H1 (cell line): ENCODE data around the gene PFDN5.

ENCODE experiments used
- BCL11A ChIP-seq, 2 experiments: IDR thresholded peaks; one replicate each; pipeline ENCODE4 v1.6.1; 2011; ENCODE audit warnings: low read depth in 2 of 2, low read length in 2 of 2, mild to moderate bottlenecking in 2 of 2
- BRCA1 ChIP-seq: IDR thresholded peaks from 2 replicates; pipeline ENCODE4 v1.6.1; 2012; ENCODE audit warnings: low read depth, low read length, improper control_type of control experiment
- CTCF ChIP-seq, 3 experiments: IDR thresholded peaks; 1 replicate in 2 of 3; 2 replicates in 1 of 3; pipeline versions ENCODE4 v1.5.1 to v1.6.1; 2011; ENCODE audit warnings: low read length in 3 of 3, mild to moderate bottlenecking in 3 of 3, inconsistent platforms in 2 of 3, low read depth in 1 of 3, moderate library complexity in 1 of 3; ENCODE audit not compliant: insufficient read depth in 1 of 3; ENCODE audit errors: control extremely low read depth in 1 of 3
- EP300 ChIP-seq, 2 experiments: IDR thresholded peaks; 1 replicate in 1 of 2; 2 replicates in 1 of 2; pipeline ENCODE4 v1.6.1; 2011 to 2012; ENCODE audit warnings: low read depth in 2 of 2, low read length in 2 of 2, mild to moderate bottlenecking in 2 of 2, borderline replicate concordance in 1 of 2, inconsistent platforms in 1 of 2, moderate library complexity in 1 of 2
- EZH2 ChIP-seq: fragments of 200-600 bp; sonication (generic); IDR thresholded peaks from 2 replicates; pipeline ENCODE4 v1.7.1; 2012; ENCODE audit warnings: low read depth, mild to moderate bottlenecking, moderate library complexity, low read length, inconsistent platforms; ENCODE audit not compliant: severe bottlenecking
- HDAC6 ChIP-seq: IDR thresholded peaks from one replicate; pipeline ENCODE4 v1.7.1; 2012; ENCODE audit warnings: low read depth, mild to moderate bottlenecking, inconsistent platforms, low read length, moderate library complexity
- MAX ChIP-seq: IDR thresholded peaks from 2 replicates; pipeline ENCODE4 v1.6.1; 2012; ENCODE audit warnings: inconsistent platforms
- POLR2AphosphoS5 ChIP-seq: IDR thresholded peaks from 2 replicates; pipeline ENCODE4 v1.6.1; 2011; ENCODE audit warnings: low read depth, low read length
- RFX5 ChIP-seq: IDR thresholded peaks from 2 replicates; pipeline ENCODE4 v1.6.1; 2011; ENCODE audit warnings: low read depth, low read length, improper control_type of control experiment, borderline replicate concordance
- SAP30 ChIP-seq: fragments of 300-600 bp; sonication (generic); IDR thresholded peaks from 2 replicates; pipeline ENCODE4 v1.7.1; 2012; ENCODE audit warnings: low read length, moderate library complexity, mild to moderate bottlenecking, inconsistent platforms; ENCODE audit not compliant: insufficient read depth, insufficient replicate concordance
- SIN3A ChIP-seq, 2 experiments: IDR thresholded peaks in 1 of 2; conservative IDR thresholded peaks in 1 of 2; 2 replicates each; pipeline ENCODE4 v1.6.1; 2011 to 2012; ENCODE audit warnings: low read length in 2 of 2, improper control_type of control experiment in 1 of 2, low read depth in 1 of 2, mild to moderate bottlenecking in 1 of 2
- SUZ12 ChIP-seq: fragments of 200-600 bp; sonication (generic); IDR thresholded peaks from 2 replicates; pipeline ENCODE4 v1.6.1; 2012; ENCODE audit warnings: mild to moderate bottlenecking, inconsistent platforms, low read length, moderate library complexity, mixed read lengths
- TAF1 ChIP-seq: IDR thresholded peaks from 2 replicates; pipeline ENCODE4 v1.6.1; 2011; ENCODE audit warnings: mild to moderate bottlenecking, low read depth, low read length
- TEAD4 ChIP-seq: IDR thresholded peaks from 2 replicates; pipeline ENCODE4 v1.6.1; 2012; ENCODE audit warnings: low read depth, low read length, inconsistent platforms, mixed read lengths

GRCh38 chr12:53327435-53328042, 32.2 kb downstream of the PFDN5 start:
- TF ChIP-seq POLR2AphosphoS5 (no peak), CTCF (IDR thresholded peaks at IDR 0.05; ENCODE audit: control extremely low read depth in 1 of 3, insufficient read depth in 1 of 3, low read depth in 1 of 3, low read length in 3 of 3) (no peak), MAX (no peak), EP300 (IDR thresholded peaks at IDR 0.05; ENCODE audit: borderline replicate concordance in 1 of 2, low read depth in 2 of 2, low read length in 2 of 2) (no peak), SAP30 (no peak), BCL11A (IDR thresholded peaks at IDR 0.05; ENCODE audit: low read depth in 2 of 2, low read length in 2 of 2) (no peak), SUZ12 (no peak), HDAC6 (no peak), BRCA1 (no peak), EZH2 (no peak), SIN3A (conservative IDR thresholded peaks at IDR 0.05 in 1 of 2, IDR thresholded peaks at IDR 0.05 in 1 of 2; ENCODE audit: low read depth in 1 of 2, low read length in 2 of 2) (no peak), RFX5 (no peak), TAF1 (no peak), TEAD4 (no peak)
